Thymus (tissue), 11 donors: ENCODE data around the gene CCDC181. TPM values are rescaled to one million over a fixed set of nuclear protein-coding genes. Genes with fewer than 3 reads are reported as not detected.
"Not testable (repeated sequence)": the region's sequence is repeated elsewhere in the genome, so short reads cannot be mapped to it uniquely, and the experiment has no call there.

ENCODE experiments used
- DNase-seq, 9 donors: peaks; one replicate each; pipeline ENCODE4 v3.0.0-alpha.2; 2013; ENCODE audit warnings: low spot score in 9 of 9, low read depth in 6 of 9, missing footprints in 1 of 9
- H3K27ac ChIP-seq, 2 donors: one replicate each; pipeline ENCODE4 v1.5.1; 2013; ENCODE audit warnings: control low read depth in 1 of 2, low read depth in 1 of 2, low read length in 1 of 2, mild to moderate bottlenecking in 1 of 2, moderate library complexity in 1 of 2
- H3K27me3 ChIP-seq, 2 donors: one replicate each; pipeline ENCODE4 v1.5.1; 2013; ENCODE audit warnings: low read length in 1 of 2; ENCODE audit not compliant: control insufficient read depth in 2 of 2, insufficient read depth in 1 of 2
- H3K36me3 ChIP-seq, 2 donors: one replicate each; pipeline ENCODE4 v1.5.1; 2013; ENCODE audit warnings: low read length in 1 of 2, mild to moderate bottlenecking in 1 of 2, moderate library complexity in 1 of 2; ENCODE audit not compliant: control insufficient read depth in 2 of 2, insufficient read depth in 2 of 2
- H3K4me1 ChIP-seq, 2 donors: one replicate each; pipeline ENCODE4 v1.5.1; 2013; ENCODE audit warnings: low read length in 2 of 2; ENCODE audit not compliant: control insufficient read depth in 2 of 2, insufficient read depth in 2 of 2
- H3K4me3 ChIP-seq, 2 donors: one replicate each; pipeline ENCODE4 v1.5.1; 2013; ENCODE audit warnings: low read length in 2 of 2, control low read depth in 1 of 2, mild to moderate bottlenecking in 1 of 2
- H3K9me3 ChIP-seq, 2 donors: one replicate each; pipeline ENCODE4 v1.5.1; 2013; ENCODE audit warnings: low read length in 1 of 2, mild to moderate bottlenecking in 1 of 2; ENCODE audit not compliant: control insufficient read depth in 2 of 2, insufficient read depth in 1 of 2
- WGBS: extraction: QIAGEN DNeasy Blood & Tissue Kit; methylation state at CpG from one replicate; pipeline ENCODE4 v1.1.7; 2013; 5-methylcytosine and 5-hydroxymethylcytosine counted together
- polyA plus RNA-seq: library from polyadenylated mRNA; stranded (reverse); fragments of 200-250 nt; gene quantifications from one replicate; pipeline ENCODE4 v1.2.3, GENCODE V29; 2013
- total RNA-seq: library from RNA; stranded (reverse); fragments of 120-200 nt; gene quantifications from one replicate; pipeline ENCODE4 v1.2.4, GENCODE V29; 2013
- donor health status: healthy.

CCDC181 gene
- total and polyA plus RNA-seq, 2 donors: 0.47 to 0.68 TPM

DNA sequence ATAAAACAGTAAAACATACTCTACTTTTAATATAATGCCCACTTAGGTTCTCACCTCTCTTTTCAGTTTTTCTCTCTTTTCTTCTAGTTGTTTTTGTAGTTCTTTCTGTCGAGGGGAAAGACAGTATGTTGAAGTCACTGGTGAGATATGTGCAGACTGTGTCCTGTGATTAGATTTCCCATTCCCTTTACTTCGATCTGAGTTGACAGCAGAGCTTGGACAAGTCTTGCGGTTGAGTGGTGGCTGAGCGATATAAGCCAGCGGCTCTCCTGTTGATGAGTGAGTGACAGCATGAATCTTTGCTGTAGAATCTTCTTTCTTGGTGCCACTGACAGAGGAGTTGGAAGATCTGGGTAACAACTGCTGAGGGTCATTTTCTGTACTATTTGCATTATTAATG is 6.0 kb downstream of the CCDC181 start:
- Histone ChIP-seq H3K4me1 (no peaks in the 10 kb centered on the region), H3K27me3 (no peaks in the 10 kb centered on the region), H3K9me3 (no peaks in the 10 kb centered on the region), H3K36me3 (no peaks in the 10 kb centered on the region), H3K4me3 (no peak overlapping the region), H3K27ac (no peak overlapping the region)
- 96% methylated on average over 5 of the region's 5 CpGs for WGBS
- no peak for DNase-seq

DNA sequence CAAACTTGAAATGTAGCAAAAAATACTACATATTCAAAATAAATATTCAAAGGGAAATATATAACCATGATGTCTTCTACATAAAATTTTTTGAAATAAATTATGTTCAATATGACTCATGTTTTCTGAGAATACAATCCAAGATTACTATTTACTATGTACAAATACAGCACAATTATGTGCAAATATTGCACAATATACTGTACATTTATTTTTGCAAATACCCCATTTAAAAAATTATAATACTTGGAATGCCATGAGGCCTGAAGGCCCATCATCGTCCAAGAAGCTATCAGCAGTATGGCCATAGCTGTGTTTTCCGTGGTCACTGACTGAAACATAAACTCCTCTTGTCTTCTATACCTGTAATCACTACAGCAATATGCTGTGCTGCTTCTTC is 12.3 kb downstream of the CCDC181 start:
- Histone ChIP-seq H3K36me3 (no peaks in the 10 kb centered on the region), H3K9me3 (no peaks in the 10 kb centered on the region), H3K4me1 (no peaks in the 10 kb centered on the region), H3K27me3 (no peaks in the 10 kb centered on the region), H3K27ac (no peak overlapping the region), H3K4me3 (no peak overlapping the region)
- 97% methylated on average over 2 of the region's 2 CpGs for WGBS
- no peak for DNase-seq

DNA sequence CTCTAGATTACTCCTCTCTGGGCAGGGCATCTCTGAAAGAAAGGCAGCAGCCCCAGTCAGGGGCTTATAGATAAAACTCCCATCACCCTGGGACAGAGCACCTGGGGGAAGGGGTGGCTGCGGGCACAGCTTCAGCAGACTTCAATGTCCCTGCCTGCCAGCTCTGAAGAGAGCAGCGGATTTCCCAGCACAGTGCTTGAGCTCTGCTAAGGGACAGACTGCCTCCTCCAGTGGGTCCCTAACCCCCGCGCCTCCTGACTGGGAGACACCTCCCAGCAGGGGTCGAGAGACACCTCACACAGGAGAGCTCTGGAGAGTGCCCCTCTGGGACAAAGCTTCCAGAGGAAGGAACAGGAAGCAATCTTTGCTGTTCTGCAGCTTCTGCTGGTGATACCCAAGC is 18.9 kb downstream of the CCDC181 start:
- not testable (repeated sequence) for H3K9me3 ChIP-seq, H3K27ac ChIP-seq, H3K36me3 ChIP-seq, H3K4me3 ChIP-seq, H3K4me1 ChIP-seq, DNase-seq, H3K27me3 ChIP-seq
- 98% methylated on average over 5 of the region's 5 CpGs for WGBS

- not testable (repeated sequence) for DNase-seq, H3K4me1 ChIP-seq, H3K27me3 ChIP-seq, H3K36me3 ChIP-seq, H3K9me3 ChIP-seq, H3K27ac ChIP-seq, H3K4me3 ChIP-seq
- WGBS: 90% methylated on average over 1 of the region's 1 CpG
These were observed 24.7 kb downstream of the CCDC181 start for GRCh38 chr1:169402578-169402977.

DNA sequence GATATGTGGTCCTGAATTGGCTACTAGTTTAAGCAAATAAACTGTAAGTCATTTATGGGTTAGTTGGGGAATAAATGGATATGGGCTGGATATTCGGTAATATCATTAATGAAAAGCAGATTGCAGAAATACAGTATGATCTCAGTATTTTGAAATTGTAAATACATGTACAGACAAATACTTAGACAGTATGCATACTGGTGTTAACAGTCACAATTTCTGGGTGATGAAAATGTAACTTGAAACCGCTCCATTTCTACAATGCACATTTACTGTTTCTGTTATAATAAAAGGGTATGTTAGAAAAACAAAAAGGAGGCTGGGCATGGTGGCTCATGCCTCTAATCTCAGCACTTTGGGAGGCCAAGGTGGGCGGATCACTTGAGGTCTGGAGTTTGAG is 31.3 kb downstream of the CCDC181 start:
- no peak for DNase-seq
- Histone ChIP-seq H3K4me1 (no peaks in the 10 kb centered on the region), H3K27ac (no peak overlapping the region), H3K9me3 (no peaks in the 10 kb centered on the region), H3K36me3 (peaks cover 7 to 11% of the 10 kb centered on the region in 2 donors), H3K27me3 (no peaks in the 10 kb centered on the region), H3K4me3 (no peak overlapping the region)
- 99% methylated on average over 3 of the region's 3 CpGs for WGBS

DNA sequence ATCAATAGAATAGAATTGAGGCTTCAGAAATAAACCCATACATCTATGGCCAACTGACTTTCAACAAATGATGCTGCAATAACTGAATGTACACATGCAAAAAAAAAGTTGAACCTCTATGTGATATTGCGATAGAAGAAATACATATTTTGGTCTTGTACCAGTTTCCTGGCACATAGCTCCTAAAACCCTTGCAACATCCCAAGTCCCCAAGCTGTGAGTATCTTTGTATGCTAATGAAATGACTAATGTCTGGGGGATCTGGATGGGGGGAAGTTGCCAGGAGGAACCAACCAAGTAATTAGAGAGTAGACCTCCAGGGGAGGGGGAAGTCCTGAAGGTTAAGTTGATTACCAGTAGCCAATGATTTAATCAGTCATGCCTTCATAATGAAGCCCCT is 34.9 kb downstream of the CCDC181 start:
- peaks cover 8 to 19% of the 10 kb centered on the region in 2 donors for H3K36me3 ChIP-seq

DNA sequence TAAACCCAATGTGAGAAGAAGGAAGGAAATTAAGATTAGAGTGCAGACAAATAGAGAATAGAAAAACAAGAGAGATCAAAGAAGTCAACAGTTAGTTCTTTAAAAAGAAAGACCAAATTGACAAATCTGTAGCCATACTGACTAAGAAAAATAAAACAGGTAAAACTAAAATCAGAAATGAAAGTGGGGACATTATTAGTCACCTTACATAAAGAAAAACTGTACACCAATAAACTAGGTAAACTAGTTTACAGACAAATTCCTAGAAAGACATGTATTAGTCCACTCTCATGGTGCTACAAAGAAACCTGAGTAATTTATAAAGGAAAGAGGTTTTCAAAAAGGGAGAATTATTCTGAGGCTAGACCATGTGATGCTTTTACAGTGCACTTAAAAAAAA is 37.0 kb downstream of the CCDC181 start:
- no peak for DNase-seq
- no peaks in the 10 kb centered on the region for H3K4me1 ChIP-seq
- no peaks in the 10 kb centered on the region for H3K9me3 ChIP-seq
- H3K27ac ChIP-seq: no peak overlapping the region
- H3K4me3 ChIP-seq: no peak overlapping the region
- no peaks in the 10 kb centered on the region for H3K27me3 ChIP-seq
- H3K36me3 ChIP-seq: peaks cover 8 to 29% of the 10 kb centered on the region in 2 donors

More for the DNA sequence above, 34.9 kb downstream of the CCDC181 start:
- Histone ChIP-seq H3K4me1 (no peaks in the 10 kb centered on the region), H3K27ac (no peak overlapping the region), H3K4me3 (no peak overlapping the region), H3K27me3 (no peaks in the 10 kb centered on the region), H3K9me3 (no peaks in the 10 kb centered on the region)
- no peak for DNase-seq
- whole genome bisulfite sequencing: 96% methylated on average over 1 of the region's 1 CpG

DNA sequence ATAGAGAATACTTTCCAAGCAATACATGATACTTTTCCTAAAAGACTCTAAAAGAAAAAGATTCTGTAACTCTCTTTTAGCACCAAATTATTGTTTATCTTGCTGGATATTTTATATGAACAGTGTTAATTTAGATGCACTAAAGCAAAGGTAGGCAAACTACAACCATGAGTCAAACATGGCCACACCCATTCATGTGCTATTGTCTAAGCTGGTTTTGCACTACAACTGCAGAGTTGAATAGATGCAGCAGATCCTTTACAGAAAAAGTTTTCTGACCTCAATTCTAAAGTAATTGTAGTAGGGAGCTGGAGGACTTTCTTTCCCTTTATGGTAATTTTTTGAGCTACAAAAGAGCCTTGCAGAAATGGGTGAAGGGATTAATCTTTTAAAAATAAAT is 39.9 kb downstream of the CCDC181 start:
- Histone ChIP-seq H3K9me3 (no peaks in the 10 kb centered on the region), H3K36me3 (peaks cover 17 to 52% of the 10 kb centered on the region in 2 donors), H3K27me3 (no peaks in the 10 kb centered on the region), H3K4me1 (no peaks in the 10 kb centered on the region), H3K27ac (no peak overlapping the region), H3K4me3 (no peak overlapping the region)
- DNase-seq: no peak

GRCh38 chr1:169383449-169383848 is 43.8 kb downstream of the CCDC181 start:
- Histone ChIP-seq H3K4me3 (no peak overlapping the region), H3K4me1 (no peaks in the 10 kb centered on the region), H3K27ac (no peak overlapping the region), H3K9me3 (no peaks in the 10 kb centered on the region), H3K27me3 (no peaks in the 10 kb centered on the region), H3K36me3 (peaks cover 15 to 53% of the 10 kb centered on the region in 2 donors)
- 91% methylated on average over 4 of the region's 4 CpGs for WGBS
- DNase-seq: no peak

GRCh38 chr1:169381162-169381561 is 46.1 kb downstream of the CCDC181 start:
- H3K4me3 ChIP-seq: no peak overlapping the region
- H3K27me3 ChIP-seq: no peaks in the 10 kb centered on the region
- H3K36me3 ChIP-seq: peaks cover 15 to 61% of the 10 kb centered on the region in 2 donors
- H3K9me3 ChIP-seq: no peaks in the 10 kb centered on the region
- H3K27ac ChIP-seq: no peak overlapping the region
- H3K4me1 ChIP-seq: no peaks in the 10 kb centered on the region
- DNase-seq: no peak
